Stimulated activated naive CD8-positive, alpha-beta T cell treated with anti-CD3 and anti-CD28 coated beads, Interleukin-15, amount 100 ng/mL, for 72 hours (primary cell): ENCODE results near the gene CNOT3.
"Not testable (repeated sequence)": the region's sequence is repeated elsewhere in the genome, so short reads cannot be mapped to it uniquely, and the experiment has no call there.

ENCODE experiments used
- ATAC-seq: fragments of 150-1000 bp; cut with Tn5 transposase; 2 replicates; pipeline ENCODE4 v1.10.0; 2021; ENCODE audit warnings: mild to moderate bottlenecking, moderate library complexity
- DNase-seq, 2 donors: peaks; one replicate each; pipeline ENCODE4 v3.0.0; 2021 to 2022
- H3K27ac Mint-ChIP-seq, 2 donors: one replicate each; pipeline ENCODE4 v1.8.0; 2022; ENCODE audit warnings: mild to moderate bottlenecking in 2 of 2, mixed read lengths in 2 of 2, moderate library complexity in 2 of 2
- H3K27me3 Mint-ChIP-seq: one replicate; pipeline ENCODE4 v1.8.0; 2022; ENCODE audit warnings: mixed read lengths
- H3K4me1 Mint-ChIP-seq: one replicate; pipeline ENCODE4 v1.8.0; 2022; ENCODE audit warnings: mild to moderate bottlenecking, mixed read lengths
- H3K4me3 Mint-ChIP-seq, 2 donors: one replicate each; pipeline ENCODE4 v1.8.0; 2022; ENCODE audit warnings: mild to moderate bottlenecking in 2 of 2, mixed read lengths in 2 of 2, moderate library complexity in 1 of 2
- H3K9me3 Mint-ChIP-seq, 2 donors: one replicate each; pipeline ENCODE4 v1.8.0; 2022; ENCODE audit warnings: mixed read lengths in 2 of 2

The CNOT3 gene

DNA sequence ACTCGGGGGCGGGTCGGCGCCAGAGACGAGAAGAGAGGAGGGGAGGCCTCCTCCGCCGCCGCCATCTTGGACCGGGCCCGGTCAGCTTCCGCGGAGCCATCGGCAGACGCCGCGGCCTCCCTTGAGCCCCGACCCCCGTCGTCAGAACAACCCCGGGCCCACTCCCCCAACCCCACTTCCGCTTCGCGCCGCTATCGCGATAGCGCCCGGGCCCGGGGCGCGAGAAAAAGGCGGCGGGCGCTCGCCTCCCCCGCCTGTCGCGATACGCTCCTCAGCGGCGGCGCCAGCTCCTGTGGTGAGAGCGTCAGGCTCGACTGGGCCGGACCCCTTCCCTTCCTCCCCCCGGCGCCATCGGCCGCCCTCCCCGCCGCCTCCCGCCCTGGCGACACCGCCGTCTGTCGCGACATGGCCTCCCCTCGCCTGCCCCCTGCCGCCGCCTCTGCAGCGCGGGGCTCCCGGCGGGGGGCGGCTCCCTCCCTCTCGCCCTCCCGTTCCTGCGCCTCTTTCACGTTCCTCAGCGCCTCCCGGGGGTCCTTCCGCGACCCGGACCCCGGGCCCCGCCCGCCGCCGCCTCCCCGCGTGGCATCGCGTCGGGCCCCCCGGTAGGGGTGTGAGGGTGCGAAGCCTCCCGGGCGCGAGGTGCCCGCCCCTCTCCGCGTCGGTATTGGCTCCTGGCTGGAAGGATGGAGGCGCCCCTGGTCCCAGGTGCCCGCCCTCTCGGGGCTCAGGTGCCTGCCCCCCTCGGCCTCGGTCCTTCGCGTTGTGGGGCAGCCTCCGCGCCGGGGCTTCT lies at the start of gene CNOT3:
Gene CNOT3, plus strand, starts transcription at position 64 of the 790 bp plus-strand sequence. CDS start 5,217 bp downstream, outside the sequence.
- Mint-ChIP-seq H3K9me3 (no peaks in the 10 kb centered on the region), H3K27ac (peak within 1 kb of the TSS; percentile 98 to 99), H3K4me3 (peak within 1 kb of the TSS; percentile 92 to 97), H3K27me3 (no peaks in the 10 kb centered on the region), H3K4me1 (peaks cover 52% of the 10 kb centered on the region)
- ATAC-seq, result no peak
- DNase-seq, result peak; percentile 15 to 31

DNA sequence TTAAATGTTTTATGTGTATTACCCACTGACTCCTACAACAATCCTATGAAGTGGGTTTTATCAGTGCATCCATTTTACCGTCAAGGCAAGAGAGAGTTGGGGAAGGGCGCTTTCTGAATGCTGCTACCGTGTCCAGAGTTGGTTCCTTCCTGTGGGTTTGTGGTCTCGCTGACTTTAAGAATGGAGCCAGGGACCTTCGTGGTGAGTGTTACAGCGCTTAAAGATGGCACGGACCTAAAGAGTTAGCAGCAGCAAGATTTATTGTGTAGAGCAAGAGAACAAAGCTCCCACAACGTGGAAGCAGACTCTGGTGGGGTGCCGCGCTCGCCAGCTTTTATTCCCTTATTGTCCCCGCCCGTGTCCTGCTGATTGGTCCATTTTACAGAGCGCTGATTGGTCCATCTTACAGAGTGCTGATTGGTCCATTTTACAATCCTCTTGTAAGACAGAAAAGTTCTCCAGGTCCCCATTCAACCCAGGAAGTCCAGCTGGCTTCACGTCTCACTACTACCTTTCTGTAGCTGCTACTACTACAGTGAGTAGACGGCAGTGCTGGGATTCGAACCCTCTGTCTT lies 43.0 kb upstream of the CNOT3 start:
- Mint-ChIP-seq H3K27me3 (peaks cover 45% of the 10 kb centered on the region), H3K27ac (no peak overlapping the region), H3K4me3 (peak overlapping the region in 1 of 2 donors; percentile 75), H3K4me1 (peaks cover 20% of the 10 kb centered on the region), H3K9me3 (no peaks in the 10 kb centered on the region)
- ATAC-seq (no peak), DNase-seq (no peak)

DNA sequence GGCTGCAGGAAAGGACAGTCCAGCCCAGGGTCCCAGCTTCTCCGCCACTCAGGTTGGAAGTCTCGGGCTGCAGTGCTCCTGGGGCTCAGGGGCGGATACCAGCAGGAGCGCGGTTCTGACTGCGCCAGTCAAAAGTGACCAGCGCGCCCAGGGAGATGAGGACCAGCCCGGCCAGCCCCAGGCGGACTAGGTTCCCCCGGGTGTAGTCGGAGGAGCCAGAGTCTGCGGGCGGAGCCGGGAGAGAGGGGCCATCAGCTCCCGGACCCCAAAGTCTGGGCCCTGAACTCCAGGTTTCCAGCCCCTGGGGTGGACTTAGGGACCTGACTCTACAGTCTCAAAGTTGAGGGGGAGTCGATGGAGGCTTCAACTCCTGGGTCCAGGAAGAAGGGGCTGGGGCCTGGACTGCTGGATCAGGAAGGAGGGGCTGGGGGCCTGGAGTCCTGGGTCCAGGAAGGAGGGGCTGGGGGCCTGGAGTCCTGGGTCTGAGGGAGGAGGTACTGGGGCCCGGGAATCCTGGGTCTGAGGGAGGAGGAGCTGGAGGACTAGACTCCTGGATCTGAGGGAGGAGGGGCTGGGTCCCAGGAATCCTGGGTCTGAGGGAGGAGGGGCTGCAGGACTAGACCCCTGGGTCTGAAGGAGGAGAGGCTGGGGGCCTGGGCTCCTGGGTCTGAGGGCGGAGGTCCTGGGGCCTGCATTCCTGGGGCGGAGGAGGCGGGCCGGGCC lies 42.3 kb upstream of the CNOT3 start:
- Mint-ChIP-seq H3K4me3 (peak overlapping the region; percentile 75 to 79), H3K27me3 (peaks cover 45% of the 10 kb centered on the region), H3K4me1 (peaks cover 20% of the 10 kb centered on the region), H3K9me3 (no peaks in the 10 kb centered on the region), H3K27ac (no peak overlapping the region)
- no peak for ATAC-seq
- DNase-seq, result no peak

DNA sequence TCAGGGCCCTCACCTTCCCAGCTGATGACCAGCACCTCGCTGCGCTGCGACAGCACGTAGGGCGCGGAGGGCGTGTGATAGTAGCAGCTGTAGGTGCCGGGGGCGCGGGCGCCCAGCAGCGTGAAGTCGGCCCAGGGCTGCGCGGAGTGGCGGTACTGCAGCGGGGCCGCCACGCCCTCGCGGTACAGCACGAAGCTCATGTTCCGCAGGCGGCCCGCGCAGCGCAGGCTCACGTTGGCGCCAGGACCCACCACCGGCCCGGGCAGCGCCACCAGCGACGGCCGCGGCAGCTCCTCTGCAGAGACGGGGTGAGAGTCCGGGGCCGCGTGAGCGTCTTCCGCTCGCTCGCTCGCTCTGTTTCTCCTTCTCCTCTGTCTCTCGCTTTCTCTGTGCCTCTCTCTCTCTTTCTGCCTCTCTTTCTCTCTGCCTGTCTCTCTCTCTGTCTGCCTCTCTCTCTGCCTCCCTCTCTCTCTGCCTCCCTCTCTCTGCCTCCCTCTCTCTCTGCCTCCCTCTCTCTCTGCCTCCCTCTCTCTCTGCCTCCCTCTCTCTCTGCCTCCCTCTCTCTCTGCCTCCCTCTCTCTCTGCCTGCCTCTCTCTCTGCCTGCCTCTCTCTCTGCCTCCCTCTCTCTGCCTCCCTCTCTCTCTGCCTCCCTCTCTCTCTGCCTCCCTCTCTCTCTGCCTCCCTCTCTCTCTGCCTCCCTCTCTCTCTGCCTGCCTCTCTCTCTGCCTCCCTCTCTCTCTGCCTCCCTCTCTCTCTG lies 41.5 kb upstream of the CNOT3 start:
- DNase-seq (peak; percentile 45 to 50), ATAC-seq (peak; percentile 86)
- Mint-ChIP-seq H3K27ac (peak overlapping the region in 1 of 2 donors; percentile 89), H3K4me1 (peaks cover 20% of the 10 kb centered on the region), H3K4me3 (peak overlapping the region; percentile 75 to 79), H3K27me3 (peaks cover 45% of the 10 kb centered on the region)
- not testable (repeated sequence) for H3K9me3 Mint-ChIP-seq

DNA sequence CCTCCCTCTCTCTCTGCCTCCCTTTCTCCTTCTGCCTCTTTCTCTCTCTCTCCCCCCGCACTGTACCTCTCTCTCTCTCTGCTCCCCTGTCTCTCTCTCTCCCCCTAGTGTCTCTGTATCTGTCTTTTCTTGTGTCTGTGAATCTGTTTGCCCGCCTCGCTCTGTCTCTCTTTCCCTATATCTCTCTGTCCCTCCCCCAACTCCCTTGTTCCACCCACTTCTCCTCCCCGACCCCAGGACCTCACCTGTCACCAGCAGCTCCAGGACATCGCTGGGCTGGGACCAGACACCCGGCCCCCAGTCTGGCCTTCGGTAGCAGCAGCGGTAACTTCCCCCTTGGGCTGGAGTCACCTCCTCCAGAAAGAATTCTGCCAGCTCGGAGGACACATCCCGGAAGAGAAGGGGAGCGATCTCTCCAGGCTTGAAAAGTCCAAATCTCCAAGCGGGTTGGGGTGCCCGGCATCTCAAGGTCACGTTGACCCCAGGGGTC lies 40.9 kb upstream of the CNOT3 start:
- no peaks in the 10 kb centered on the region for H3K9me3 Mint-ChIP-seq
- ATAC-seq, result peak; percentile 37
- H3K4me1 Mint-ChIP-seq, result peaks cover 20% of the 10 kb centered on the region
- H3K27ac Mint-ChIP-seq, result peak overlapping the region in 1 of 2 donors; percentile 89
- H3K27me3 Mint-ChIP-seq, result peaks cover 45% of the 10 kb centered on the region
- no peak for DNase-seq
- H3K4me3 Mint-ChIP-seq, result peak overlapping the region; percentile 69 to 79

DNA sequence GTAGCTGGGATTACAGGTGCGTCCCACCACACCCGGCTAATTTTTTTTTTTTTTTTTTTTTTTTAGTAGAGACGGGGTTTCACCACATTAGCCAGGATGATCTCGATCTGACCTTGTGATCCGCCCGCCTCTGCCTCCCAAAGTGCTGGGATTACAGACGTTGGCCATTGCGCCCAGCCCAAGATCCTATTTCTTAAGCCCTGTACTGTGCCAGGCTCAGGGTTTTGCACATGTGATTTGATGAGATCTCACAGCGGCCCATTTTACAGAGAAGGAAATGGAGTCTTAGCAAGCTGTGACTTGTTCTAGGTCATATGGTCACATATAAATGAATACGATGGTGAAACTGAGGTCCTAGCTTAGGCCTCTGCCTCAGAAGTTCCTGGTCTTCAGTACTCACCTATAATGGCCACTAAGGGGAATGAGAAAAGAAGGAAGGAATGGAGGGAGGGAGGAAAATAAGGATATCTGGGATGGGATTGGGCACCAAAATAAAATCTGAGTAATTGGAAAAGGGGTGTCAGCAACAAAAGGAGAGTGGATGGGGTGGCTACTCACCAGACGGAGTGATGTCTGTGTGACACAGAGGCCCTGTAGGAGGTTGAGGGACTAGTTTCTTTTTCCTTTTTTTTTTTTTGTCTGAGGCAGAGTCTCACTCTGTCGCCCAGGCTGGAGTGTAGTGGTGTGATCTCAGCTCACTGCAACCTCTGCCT lies 38.2 kb upstream of the CNOT3 start:
- Mint-ChIP-seq H3K27ac (no peak overlapping the region), H3K27me3 (peaks cover 27% of the 10 kb centered on the region), H3K4me3 (no peak overlapping the region), H3K4me1 (peaks cover 43% of the 10 kb centered on the region), H3K9me3 (no peaks in the 10 kb centered on the region)
- no peak for DNase-seq
- ATAC-seq, result no peak

DNA sequence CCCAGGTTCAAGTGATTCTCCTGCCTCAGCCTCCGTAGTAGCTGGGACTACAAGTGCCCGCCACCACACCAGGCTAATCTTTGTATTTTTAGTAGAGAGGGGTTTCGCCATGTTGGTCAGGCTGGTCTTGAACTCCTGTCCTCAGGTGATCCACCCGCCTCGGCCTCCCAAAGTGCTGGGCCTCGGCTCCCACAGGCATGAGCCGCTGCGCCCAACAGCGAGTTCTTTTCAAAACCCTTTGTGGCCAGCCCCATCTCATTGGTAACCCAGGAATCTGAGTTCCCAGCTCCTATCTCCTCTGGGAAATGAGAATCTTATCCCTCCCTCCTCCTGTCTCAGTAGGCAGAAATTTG lies 37.7 kb upstream of the CNOT3 start:
- ATAC-seq, H3K9me3 Mint-ChIP-seq, DNase-seq, H3K4me3 Mint-ChIP-seq, H3K27ac Mint-ChIP-seq: not testable (repeated sequence)
- Mint-ChIP-seq H3K4me1 (peaks cover 43% of the 10 kb centered on the region), H3K27me3 (peaks cover 22% of the 10 kb centered on the region)

DNA sequence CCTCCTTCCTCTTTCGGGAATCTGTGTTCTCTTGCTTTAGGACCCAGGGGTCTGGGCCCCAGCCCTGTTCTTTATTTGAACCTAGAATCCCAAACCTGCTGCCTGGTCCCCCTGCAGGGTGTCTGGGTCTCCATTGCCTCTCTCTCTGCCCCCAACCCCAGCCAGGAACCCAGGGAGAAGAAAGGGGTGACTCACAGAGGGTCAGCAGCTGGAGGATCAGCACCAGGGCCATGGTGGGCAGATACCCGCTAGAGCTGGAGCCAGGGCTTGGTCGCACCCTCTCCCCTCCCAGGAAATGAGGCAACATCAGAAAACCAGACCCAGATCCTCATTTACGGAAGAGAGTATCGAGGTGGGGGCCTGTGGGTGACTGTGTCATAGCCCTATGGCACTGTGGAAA lies 37.0 kb upstream of the CNOT3 start, which contains the start of gene OSCAR:
Gene OSCAR, minus strand, starts transcription at position 243 of the 400 bp plus-strand sequence. Its CDS starts 11 bp downstream, at position 232.
- peak within 1 kb of the TSS; percentile 61 to 62 for H3K4me3 Mint-ChIP-seq
- H3K27ac Mint-ChIP-seq, result peak within 1 kb of the TSS in 1 of 2 donors; percentile 76
- peaks cover 15% of the 10 kb centered on the region for H3K27me3 Mint-ChIP-seq
- ATAC-seq, result no peak
- no peaks in the 10 kb centered on the region for H3K9me3 Mint-ChIP-seq
- H3K4me1 Mint-ChIP-seq, result peaks cover 42% of the 10 kb centered on the region
- no peak for DNase-seq

DNA sequence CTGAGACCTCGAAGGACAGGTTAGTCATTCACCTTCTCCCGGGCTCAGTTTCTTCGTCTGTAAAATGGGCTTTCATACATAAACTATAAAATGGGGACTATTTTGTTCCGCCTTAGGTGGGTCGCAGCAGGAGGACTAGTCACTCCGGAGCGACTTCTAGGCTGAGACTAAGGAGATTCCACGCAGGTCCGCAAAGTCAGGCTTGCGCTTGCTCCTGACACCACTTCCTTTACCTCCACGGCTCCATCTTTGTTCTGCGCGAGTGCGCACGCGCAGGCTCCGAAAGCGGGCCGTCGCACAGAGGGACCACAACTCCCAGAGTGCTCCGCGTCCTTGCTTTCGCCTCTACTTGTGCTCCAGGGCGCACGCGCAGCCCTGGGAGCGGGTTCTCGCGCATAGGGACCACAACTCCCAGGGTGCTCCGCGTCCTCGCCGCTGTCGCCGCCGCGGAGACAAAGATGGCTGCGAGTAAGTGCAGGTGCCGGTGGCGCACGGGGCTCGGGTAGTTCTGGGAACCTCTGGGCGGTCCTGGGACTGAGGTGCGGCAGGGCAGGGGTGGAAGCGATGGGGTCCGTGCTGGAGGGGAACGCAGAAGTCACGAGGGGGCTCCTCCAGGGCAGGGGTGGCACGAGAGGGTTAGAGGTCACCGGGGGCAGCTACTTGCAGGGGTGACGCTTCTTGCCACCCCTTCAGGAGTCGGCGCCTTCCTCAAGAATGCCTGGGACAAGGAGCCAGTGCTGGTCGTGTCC lies 35.0 kb upstream of the CNOT3 start, which contains the start of gene NDUFA3:
Gene NDUFA3, plus strand, starts transcription at position 435 of the 749 bp plus-strand sequence. Its CDS starts 24 bp downstream, at position 459.
- DNase-seq (peak; percentile 97 to 98), ATAC-seq (peak; percentile 99)
- H3K9me3 Mint-ChIP-seq, result no peaks in the 10 kb centered on the region
- H3K4me3 Mint-ChIP-seq, result peak within 1 kb of the TSS; percentile 97 to 100
- no peaks in the 10 kb centered on the region for H3K27me3 Mint-ChIP-seq
- H3K27ac Mint-ChIP-seq, result peak within 1 kb of the TSS; percentile 93 to 98
- H3K4me1 Mint-ChIP-seq, result peaks cover 38% of the 10 kb centered on the region

DNA sequence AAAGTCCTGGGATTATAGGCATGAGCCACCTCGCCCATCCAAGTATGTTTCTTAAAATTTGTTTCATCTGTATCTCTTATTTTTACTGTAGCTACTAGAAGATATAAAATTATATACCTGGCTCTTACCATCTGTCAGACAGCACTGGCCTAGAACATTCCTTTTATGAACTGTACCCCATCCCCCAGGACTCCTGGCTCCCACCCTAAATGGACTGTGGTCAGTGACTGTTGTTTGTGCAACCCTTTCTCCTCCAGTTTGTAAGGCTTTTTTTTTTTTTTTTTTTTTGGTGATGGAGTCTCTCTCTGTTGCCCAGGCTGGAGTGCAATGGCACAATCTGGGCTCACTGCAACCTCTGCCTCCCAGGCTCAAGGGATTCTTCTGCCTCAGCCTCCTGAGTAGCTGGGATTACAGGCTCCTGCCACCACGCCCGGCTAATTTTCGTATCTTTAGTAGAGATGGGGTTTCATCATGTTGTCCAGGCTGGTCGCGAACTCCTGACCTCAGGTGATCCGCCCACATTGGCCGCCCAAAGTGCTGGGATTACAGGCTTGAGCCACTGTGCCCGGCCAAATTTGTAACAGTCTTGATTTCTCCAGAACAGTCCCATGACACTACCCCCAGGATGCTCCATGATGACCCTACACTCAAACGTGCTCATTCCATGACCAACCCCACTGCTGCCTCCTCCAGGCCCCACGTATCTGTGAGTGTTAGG lies 32.4 kb upstream of the CNOT3 start:
- ATAC-seq, result no peak
- Mint-ChIP-seq H3K9me3 (no peaks in the 10 kb centered on the region), H3K4me1 (peaks cover 41% of the 10 kb centered on the region), H3K4me3 (peak overlapping the region in 1 of 2 donors; percentile 25), H3K27me3 (no peaks in the 10 kb centered on the region), H3K27ac (peak overlapping the region in 1 of 2 donors; percentile 77)
- DNase-seq, result no peak

DNA sequence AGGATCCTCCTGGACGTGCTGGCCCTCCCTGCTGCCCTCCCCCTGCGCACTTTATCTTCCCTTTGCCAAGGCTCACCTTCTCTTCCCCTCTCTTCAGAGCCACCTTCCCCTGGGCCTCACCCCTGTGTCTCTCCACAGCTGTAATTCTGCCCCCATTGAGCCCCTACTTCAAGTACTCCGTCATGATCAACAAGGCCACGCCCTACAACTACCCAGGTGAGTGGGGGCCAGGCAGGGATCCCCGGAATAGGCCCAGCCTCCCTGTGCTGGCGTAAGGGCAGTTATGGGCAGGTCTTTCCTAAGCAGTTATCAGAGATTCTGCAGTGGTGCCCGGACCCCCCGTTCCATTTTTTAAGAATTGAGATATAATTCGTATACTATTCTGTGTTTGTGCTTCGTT lies 31.8 kb upstream of the CNOT3 start:
- peak overlapping the region in 1 of 2 donors; percentile 25 for H3K4me3 Mint-ChIP-seq
- ATAC-seq (no peak), DNase-seq (no peak)
- peak overlapping the region in 1 of 2 donors; percentile 45 for H3K27ac Mint-ChIP-seq
- no peaks in the 10 kb centered on the region for H3K27me3 Mint-ChIP-seq
- no peaks in the 10 kb centered on the region for H3K9me3 Mint-ChIP-seq
- peaks cover 43% of the 10 kb centered on the region for H3K4me1 Mint-ChIP-seq

DNA sequence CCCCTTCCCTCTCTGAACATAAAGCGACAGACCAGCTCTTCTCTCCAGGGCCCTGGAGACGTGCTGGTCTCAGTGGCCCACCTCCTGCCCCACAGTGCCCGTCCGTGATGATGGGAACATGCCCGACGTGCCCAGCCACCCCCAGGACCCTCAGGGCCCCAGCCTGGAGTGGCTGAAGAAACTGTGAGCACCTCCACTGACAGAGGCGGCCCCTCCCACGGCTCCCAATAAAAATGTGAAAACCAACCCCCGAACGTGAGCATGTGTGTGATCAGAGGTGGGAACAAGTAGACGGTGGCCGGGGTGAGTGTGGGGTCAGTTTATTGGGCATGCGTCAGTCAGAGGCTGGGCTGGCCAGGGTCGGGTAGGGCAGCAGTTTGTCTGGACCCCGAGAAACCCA lies 30.8 kb upstream of the CNOT3 start:
- ATAC-seq (no peak), DNase-seq (no peak)
- Mint-ChIP-seq H3K9me3 (no peaks in the 10 kb centered on the region), H3K27ac (no peak overlapping the region), H3K27me3 (no peaks in the 10 kb centered on the region), H3K4me1 (peaks cover 43% of the 10 kb centered on the region), H3K4me3 (no peak overlapping the region)

DNA sequence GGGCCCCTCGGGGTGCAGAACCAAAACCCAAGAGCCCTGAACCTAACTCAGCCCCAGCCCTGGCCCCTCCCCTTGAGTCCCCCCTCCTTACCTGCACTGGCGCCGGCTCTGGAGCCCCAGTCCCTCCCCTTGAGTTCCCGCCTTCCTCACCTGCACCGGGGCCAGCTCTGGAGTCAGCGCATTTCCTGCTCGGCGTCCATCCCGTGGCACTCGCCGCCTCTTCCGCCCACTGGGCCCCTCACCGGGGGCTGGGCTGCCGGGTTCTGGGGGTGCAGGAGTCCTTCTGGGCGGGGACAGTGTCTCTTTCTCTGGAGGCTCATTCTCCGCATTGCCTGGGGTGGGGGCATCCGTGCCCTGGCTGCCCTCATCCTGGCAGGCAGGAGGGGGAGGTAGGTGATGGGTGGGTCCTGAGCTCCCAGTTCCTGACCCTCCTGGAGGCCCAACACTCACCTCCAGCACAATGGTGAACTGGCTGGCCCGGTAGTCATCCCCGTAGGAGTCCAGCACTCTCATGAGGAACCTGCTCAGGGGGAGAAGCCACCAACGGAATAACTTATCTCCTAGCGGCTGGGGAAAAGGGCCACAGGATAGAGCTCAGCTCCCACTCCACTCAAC lies 29.6 kb upstream of the CNOT3 start:
- peaks cover 34% of the 10 kb centered on the region for H3K4me1 Mint-ChIP-seq
- ATAC-seq (no peak), DNase-seq (no peak)
- no peaks in the 10 kb centered on the region for H3K9me3 Mint-ChIP-seq
- H3K27me3 Mint-ChIP-seq, result no peaks in the 10 kb centered on the region
- H3K27ac Mint-ChIP-seq, result no peak overlapping the region
- H3K4me3 Mint-ChIP-seq, result no peak overlapping the region
